Activated CD4-positive, alpha-beta T cell treated with anti-CD3 and anti-CD28 coated beads, Interleukin-2, amount 10 ng/mL, durations not matched to agents 24 days and 14 days (primary cell): Measurements from ENCODE around the gene GNG13. TPM values are rescaled to one million over a fixed set of nuclear protein-coding genes. Genes with fewer than 3 reads are reported as not detected.

Source experiments
- DNase-seq: peaks from one replicate; pipeline ENCODE4 v3.0.0; 2022
- H3K27ac Mint-ChIP-seq: one replicate; pipeline ENCODE4 v1.8.0; 2022; ENCODE audit warnings: mild to moderate bottlenecking, mixed read lengths
- H3K27me3 Mint-ChIP-seq: one replicate; pipeline ENCODE4 v1.8.0; 2022; ENCODE audit warnings: mixed read lengths
- H3K36me3 Mint-ChIP-seq: one replicate; pipeline ENCODE4 v1.8.0; 2022; ENCODE audit warnings: low read depth, mild to moderate bottlenecking, mixed read lengths
- H3K4me1 Mint-ChIP-seq: one replicate; pipeline ENCODE4 v1.8.0; 2021; ENCODE audit warnings: mixed read lengths
- H3K4me3 Mint-ChIP-seq: one replicate; pipeline ENCODE4 v1.8.0; 2022; ENCODE audit warnings: mild to moderate bottlenecking, moderate library complexity, mixed read lengths
- H3K9me3 Mint-ChIP-seq: one replicate; pipeline ENCODE4 v1.8.0; 2021; ENCODE audit warnings: mixed read lengths
- intact Hi-C: fragments of 100-400 bp; cut with micrococcal nuclease; formaldehyde crosslinking; loops from one replicate; pipeline ENCODE4 v1.15.1; 2023
- total RNA-seq: library from RNA; stranded (reverse); gene quantifications from 2 replicates; pipeline ENCODE4 v1.2.3, GENCODE V29; 2022

Gene GNG13
- not detected in 2 replicates for total RNA-seq

- no peak for DNase-seq
- Mint-ChIP-seq H3K27me3 (no peaks in the 10 kb centered on the region), H3K4me1 (peaks cover 2% of the 10 kb centered on the region), H3K9me3 (no peaks in the 10 kb centered on the region), H3K4me3 (no peak within 1 kb of the TSS), H3K36me3 (peaks cover 4% of the 10 kb centered on the region), H3K27ac (no peak within 1 kb of the TSS)
- intact Hi-C loops: no loop called here
Measured at GRCh38 chr16:799948-800833, at the start of gene GNG13. Gene GNG13 (minus strand): TSS chr16:800734. CDS start chr16:799077, 1,657 bp downstream.

GRCh38 chr16:848510-849253 is 48.1 kb upstream of the GNG13 start:
- Mint-ChIP-seq H3K9me3 (peaks cover 16% of the 10 kb centered on the region), H3K4me1 (no peaks in the 10 kb centered on the region), H3K27me3 (no peaks in the 10 kb centered on the region), H3K36me3 (peaks cover 3% of the 10 kb centered on the region), H3K4me3 (no peak overlapping the region), H3K27ac (no peak overlapping the region)
- no peak for DNase-seq
- intact Hi-C loops: no loop called here

GRCh38 chr16:847681-848445 is 47.3 kb upstream of the GNG13 start:
- H3K36me3 Mint-ChIP-seq: peaks cover 3% of the 10 kb centered on the region
- no peak for DNase-seq
- no peaks in the 10 kb centered on the region for H3K4me1 Mint-ChIP-seq
- intact Hi-C loops: no loop called here
- no peak overlapping the region for H3K4me3 Mint-ChIP-seq
- peaks cover 13% of the 10 kb centered on the region for H3K9me3 Mint-ChIP-seq
- H3K27ac Mint-ChIP-seq: no peak overlapping the region
- no peaks in the 10 kb centered on the region for H3K27me3 Mint-ChIP-seq

- Mint-ChIP-seq H3K27me3 (no peaks in the 10 kb centered on the region), H3K36me3 (peaks cover 3% of the 10 kb centered on the region), H3K4me1 (no peaks in the 10 kb centered on the region), H3K9me3 (peaks cover 13% of the 10 kb centered on the region), H3K4me3 (no peak overlapping the region), H3K27ac (no peak overlapping the region)
- intact Hi-C loops: no loop called here
- no peak for DNase-seq
Measured at GRCh38 chr16:847151-847550, 46.6 kb upstream of the GNG13 start.

DNA sequence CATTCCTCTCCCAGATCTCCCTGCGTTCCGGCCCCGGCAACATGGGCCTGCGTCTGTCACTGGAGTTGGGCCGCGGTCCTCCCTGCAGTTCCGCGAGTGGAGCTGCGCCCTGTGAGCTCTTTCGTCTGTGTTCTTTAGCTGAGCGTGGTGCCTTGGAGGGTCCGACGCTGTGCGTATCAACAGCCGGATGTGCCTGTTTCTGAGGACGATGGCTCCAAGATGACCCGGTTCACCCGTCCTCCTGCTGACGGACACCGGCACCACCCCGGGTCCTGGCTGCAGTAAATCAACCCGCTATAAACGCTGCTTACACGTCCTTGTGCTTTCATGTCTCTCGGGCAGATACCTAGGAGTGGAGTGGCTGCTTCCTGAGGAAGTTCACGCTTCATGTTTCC is 44.8 kb upstream of the GNG13 start:
- H3K4me1 Mint-ChIP-seq: no peaks in the 10 kb centered on the region

GRCh38 chr16:844638-845350 is 44.3 kb upstream of the GNG13 start:
- no peak for DNase-seq
- intact Hi-C loops: no loop called here
- H3K27me3 Mint-ChIP-seq: no peaks in the 10 kb centered on the region
- peaks cover 3% of the 10 kb centered on the region for H3K9me3 Mint-ChIP-seq
- no peaks in the 10 kb centered on the region for H3K4me1 Mint-ChIP-seq
- H3K36me3 Mint-ChIP-seq: no peaks in the 10 kb centered on the region
- no peak overlapping the region for H3K27ac Mint-ChIP-seq
- H3K4me3 Mint-ChIP-seq: no peak overlapping the region

More for the DNA sequence above, 44.8 kb upstream of the GNG13 start:
- H3K27me3 Mint-ChIP-seq: no peaks in the 10 kb centered on the region
- H3K36me3 Mint-ChIP-seq: peaks cover 2% of the 10 kb centered on the region
- no peak overlapping the region for H3K27ac Mint-ChIP-seq
- no peak for DNase-seq
- H3K9me3 Mint-ChIP-seq: peaks cover 8% of the 10 kb centered on the region
- no peak overlapping the region for H3K4me3 Mint-ChIP-seq
- intact Hi-C loops: no loop called here

DNA sequence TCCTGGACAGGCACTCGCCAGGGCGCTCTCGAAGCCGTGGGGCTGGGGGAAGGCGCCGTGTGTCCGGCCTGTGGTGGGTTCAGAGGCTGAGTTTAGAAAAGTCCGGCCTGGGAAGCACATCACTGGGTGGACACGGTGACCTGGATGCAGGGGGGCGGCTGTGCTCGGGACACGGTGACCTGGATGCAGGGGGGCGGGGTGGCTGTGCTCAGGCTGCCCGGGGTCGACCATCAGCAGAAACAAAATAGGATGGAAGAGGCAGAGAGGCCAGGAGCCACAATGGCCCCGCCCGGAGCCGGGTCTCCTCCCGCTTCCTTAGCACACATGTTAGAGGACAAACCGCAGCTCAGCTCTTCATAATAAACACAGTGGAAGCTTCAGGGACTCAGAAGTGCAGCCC is 43.2 kb upstream of the GNG13 start:
- H3K4me3 Mint-ChIP-seq: no peak overlapping the region
- no peaks in the 10 kb centered on the region for H3K4me1 Mint-ChIP-seq
- DNase-seq: no peak
- no peaks in the 10 kb centered on the region for H3K36me3 Mint-ChIP-seq
- no peaks in the 10 kb centered on the region for H3K27me3 Mint-ChIP-seq
- peaks cover 3% of the 10 kb centered on the region for H3K9me3 Mint-ChIP-seq
- intact Hi-C loops: no loop called here
- H3K27ac Mint-ChIP-seq: no peak overlapping the region

DNA sequence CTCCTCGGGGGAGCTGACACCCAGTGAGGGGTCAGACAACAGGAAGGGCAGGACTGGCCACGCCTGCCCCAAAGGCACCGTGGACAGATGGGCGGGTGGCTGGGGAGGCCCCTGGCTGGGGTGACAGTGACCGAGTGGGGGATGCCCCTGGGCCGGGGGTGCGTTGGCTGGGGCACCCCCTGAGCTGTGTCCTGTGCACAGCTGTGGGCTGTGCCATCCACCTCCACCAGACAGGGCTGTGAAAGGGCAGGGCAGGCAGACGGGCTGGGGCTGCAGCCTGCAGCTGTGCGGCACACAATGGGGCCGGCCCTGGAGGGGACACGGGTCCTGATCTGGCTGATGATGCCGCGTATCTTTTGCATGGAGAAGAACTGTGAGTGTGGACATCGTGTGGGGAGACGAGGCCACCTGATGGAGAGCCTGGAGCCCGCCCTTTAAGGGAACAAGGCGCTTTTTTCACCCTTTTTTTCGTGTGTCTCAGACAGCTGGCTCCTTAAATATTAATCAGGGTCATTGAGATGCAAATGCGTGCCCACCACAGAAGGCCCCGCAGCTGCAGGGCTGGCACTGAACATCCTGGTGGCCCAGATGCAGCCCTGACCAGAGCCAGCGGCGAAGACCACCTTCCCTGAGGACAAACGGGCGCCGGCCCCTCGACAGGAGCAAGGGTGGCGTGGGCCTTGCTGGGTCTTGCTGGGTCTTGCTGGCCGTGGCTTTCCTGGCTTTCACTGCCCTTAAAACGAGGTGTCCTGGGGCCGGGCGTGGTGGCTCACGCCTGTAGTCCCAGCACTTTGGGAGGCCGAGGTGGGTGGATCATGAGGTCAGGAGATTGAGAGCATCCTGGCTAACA is 42.4 kb upstream of the GNG13 start:
- intact Hi-C loops: no loop called here

GRCh38 chr16:842061-842476 is 41.5 kb upstream of the GNG13 start:
- DNase-seq: no peak
- no peaks in the 10 kb centered on the region for H3K36me3 Mint-ChIP-seq
- intact Hi-C loops: no loop called here
- H3K27me3 Mint-ChIP-seq: no peaks in the 10 kb centered on the region
- H3K27ac Mint-ChIP-seq: no peak overlapping the region
- no peak overlapping the region for H3K4me3 Mint-ChIP-seq
- H3K4me1 Mint-ChIP-seq: no peaks in the 10 kb centered on the region
- peaks cover 3% of the 10 kb centered on the region for H3K9me3 Mint-ChIP-seq

More for the DNA sequence above, 42.4 kb upstream of the GNG13 start:
- Mint-ChIP-seq H3K27me3 (no peaks in the 10 kb centered on the region), H3K36me3 (no peaks in the 10 kb centered on the region), H3K4me3 (no peak overlapping the region), H3K4me1 (no peaks in the 10 kb centered on the region), H3K9me3 (peaks cover 3% of the 10 kb centered on the region), H3K27ac (no peak overlapping the region)
- no peak for DNase-seq

GRCh38 chr16:841455-842060 is 41.0 kb upstream of the GNG13 start:
- Mint-ChIP-seq H3K4me3 (no peak overlapping the region), H3K27me3 (no peaks in the 10 kb centered on the region), H3K36me3 (no peaks in the 10 kb centered on the region), H3K4me1 (no peaks in the 10 kb centered on the region), H3K9me3 (peaks cover 3% of the 10 kb centered on the region), H3K27ac (no peak overlapping the region)
- intact Hi-C loops: no loop called here
- no peak for DNase-seq

- intact Hi-C loops: no loop called here
- Mint-ChIP-seq H3K27ac (no peak overlapping the region), H3K4me1 (no peaks in the 10 kb centered on the region), H3K36me3 (no peaks in the 10 kb centered on the region), H3K9me3 (peaks cover 3% of the 10 kb centered on the region), H3K4me3 (no peak overlapping the region), H3K27me3 (no peaks in the 10 kb centered on the region)
- no peak for DNase-seq
Measured at GRCh38 chr16:840561-841454, 40.3 kb upstream of the GNG13 start.
